Measurements from ENCODE around the gene LYST.

DNA sequence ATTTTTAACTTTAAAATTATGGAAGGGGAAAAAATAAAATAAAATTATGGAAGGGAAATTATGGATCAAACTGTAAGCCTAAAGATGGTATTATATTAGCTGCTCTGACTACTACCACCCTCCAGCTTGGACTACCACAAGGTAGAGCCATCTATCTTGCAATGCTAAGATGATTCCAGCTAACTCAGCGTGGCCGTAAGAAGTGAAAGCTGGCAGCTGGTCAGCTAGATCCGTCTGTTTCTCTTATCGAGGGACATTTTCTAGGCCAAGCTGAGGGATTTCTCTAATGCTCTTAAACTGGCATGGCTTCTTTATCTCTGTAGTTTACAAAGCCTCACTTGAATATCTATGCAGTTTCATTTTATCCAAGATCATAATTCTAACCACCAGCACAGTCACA, 31.5 kb downstream of the LYST start:
- TF ChIP-seq POLR2A (IDR thresholded peaks at IDR 0.05; ENCODE audit: low read depth, low read length): no peak
- no peak for TF ChIP-seq TAF1 (IDR thresholded peaks at IDR 0.05; ENCODE audit: borderline replicate concordance, low read depth, low read length)
